ENCODE results near the gene TMEM88. TPM values are rescaled to one million over a fixed set of nuclear protein-coding genes. Genes with fewer than 3 reads are reported as not detected.

The TMEM88 gene
- total and polyA plus RNA-seq, 2 of the 8 experiments (the other 6 are each of a cell fraction or from before 2014, with no cell fraction given): 0.69 to 8.8 TPM

DNA sequence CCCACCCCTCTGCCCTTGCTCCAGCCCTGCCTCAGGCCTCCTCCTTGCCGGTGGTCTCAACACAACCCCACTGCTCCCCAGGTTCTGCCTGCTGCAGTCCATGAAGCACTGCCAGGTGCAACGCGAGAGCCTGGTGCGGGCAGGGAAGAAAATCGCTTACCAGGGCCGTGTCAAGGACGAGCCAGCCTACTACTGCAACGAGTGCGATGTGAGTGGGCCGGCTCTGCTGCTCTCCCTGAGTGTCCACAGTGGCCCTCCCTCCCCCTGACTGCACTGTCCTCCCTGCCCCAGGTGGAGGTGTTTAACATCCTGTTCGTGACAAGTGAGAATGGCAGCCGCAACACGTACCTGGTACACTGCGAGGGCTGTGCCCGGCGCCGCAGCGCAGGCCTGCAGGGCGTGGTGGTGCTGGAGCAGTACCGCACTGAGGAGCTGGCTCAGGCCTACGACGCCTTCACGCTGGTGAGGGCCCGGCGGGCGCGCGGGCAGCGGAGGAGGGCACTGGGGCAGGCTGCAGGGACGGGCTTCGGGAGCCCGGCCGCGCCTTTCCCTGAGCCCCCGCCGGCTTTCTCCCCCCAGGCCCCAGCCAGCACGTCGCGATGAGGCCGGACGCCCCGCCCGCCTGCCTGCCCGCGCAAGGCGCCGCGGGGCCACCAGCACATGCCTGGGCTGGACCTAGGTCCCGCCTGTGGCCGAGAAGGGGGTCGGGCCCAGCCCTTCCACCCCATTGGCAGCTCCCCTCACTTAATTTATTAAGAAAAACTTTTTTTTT lies 1.8 kb upstream of the TMEM88 start (continued):
- TF ChIP-seq, protein P1, sequence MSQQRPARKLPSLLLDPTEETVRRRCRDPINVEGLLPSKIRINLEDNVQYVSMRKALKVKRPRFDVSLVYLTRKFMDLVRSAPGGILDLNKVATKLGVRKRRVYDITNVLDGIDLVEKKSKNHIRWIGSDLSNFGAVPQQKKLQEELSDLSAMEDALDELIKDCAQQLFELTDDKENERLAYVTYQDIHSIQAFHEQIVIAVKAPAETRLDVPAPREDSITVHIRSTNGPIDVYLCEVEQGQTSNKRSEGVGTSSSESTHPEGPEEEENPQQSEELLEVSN (IDR thresholded peaks at IDR 0.05): peak; percentile 68; the same call in 1 of the 2 replicates
- TF ChIP-seq CBX8 (IDR thresholded peaks at IDR 0.05; ENCODE audit: borderline replicate concordance, low read depth, low read length): no peak
- TF ChIP-seq SUZ12 (IDR thresholded peaks at IDR 0.05; ENCODE audit: low read length): peak; percentile 67
- TF ChIP-seq CEBPB (IDR thresholded peaks at IDR 0.05; ENCODE audit: low read depth, low read length): no peak
- TF ChIP-seq CHD1 (IDR thresholded peaks at IDR 0.05; ENCODE audit: low read depth, low read length): no peak
- TF ChIP-seq RNF2 (IDR thresholded peaks at IDR 0.05; ENCODE audit: borderline replicate concordance, low read depth, low read length, missing control alignments, poor library complexity, severe bottlenecking): peak; percentile 36
- TF ChIP-seq BACH1 (IDR thresholded peaks at IDR 0.05; ENCODE audit: low read length): no peak
